Upper lobe of right lung (tissue), 1 donor: ENCODE data around the gene PSD4. TPM values are rescaled to one million over a fixed set of nuclear protein-coding genes. Genes with fewer than 3 reads are reported as not detected.

Experiments
- ATAC-seq: fragments of 200-7000 bp; cut with Tn5 transposase; one replicate; pipeline ENCODE4 v1.9.1; 2020; ENCODE audit warnings: mild to moderate bottlenecking, moderate library complexity
- DNase-seq: peaks from one replicate; pipeline ENCODE4 v3.0.0-alpha.2; 2020
- H3K27ac ChIP-seq: fragments of 200-600 bp; one replicate; pipeline ENCODE4 v1.8.0; 2022
- H3K27me3 ChIP-seq: fragments of 200-600 bp; one replicate; pipeline ENCODE4 v1.8.0; 2022; ENCODE audit warnings: mild to moderate bottlenecking
- H3K36me3 ChIP-seq: fragments of 200-600 bp; one replicate; pipeline ENCODE4 v1.8.0; 2022
- H3K4me1 ChIP-seq: fragments of 200-600 bp; one replicate; pipeline ENCODE4 v1.8.0; 2022
- H3K4me3 ChIP-seq: fragments of 200-600 bp; one replicate; pipeline ENCODE4 v1.8.0; 2022; ENCODE audit warnings: mild to moderate bottlenecking
- H3K9me3 ChIP-seq: fragments of 200-600 bp; one replicate; pipeline ENCODE4 v1.8.0; 2022
- CTCF ChIP-seq: fragments of 200-600 bp; IDR thresholded peaks from one replicate; pipeline ENCODE4 v1.8.0; 2022; ENCODE audit warnings: antibody characterized with exemption
- intact Hi-C: fragments of 100-400 bp; cut with DNase I; formaldehyde crosslinking; loops from one replicate; pipeline ENCODE4 v1.11.0; 2022
- total RNA-seq: library from RNA; stranded (reverse); fragmentation: NEBNext Ultra II Directional; extraction: Animal tissue kit (Norgen Biotek cat#: 25700); gene quantifications from one replicate; pipeline ENCODE4 v1.2.1, GENCODE V29; 2021
- donor health status: DM: no; HTN: yes; CAD: no; lungs with severe emphysema.

The PSD4 gene
- total RNA-seq, 1 donor from 2014 or later = 37.8 TPM

- intact Hi-C loops = loop anchor here (5.0 kb wide), 1 partner anchor 41 kb away; no protein-coding TSS in a partner anchor
- DNase-seq = peak; percentile 47
- TF ChIP-seq CTCF = no peak
- peaks cover 5% of the 10 kb centered on the region for H3K4me1 ChIP-seq
- no peaks in the 10 kb centered on the region for H3K27me3 ChIP-seq
- ATAC-seq = no peak
- H3K9me3 ChIP-seq = no peaks in the 10 kb centered on the region
- H3K27ac ChIP-seq = no peak overlapping the region
- no peak overlapping the region for H3K4me3 ChIP-seq
- H3K36me3 ChIP-seq = peaks cover 16% of the 10 kb centered on the region
Measured at GRCh38 chr2:113201496-113202304, 27.9 kb downstream of the PSD4 start.

GRCh38 chr2:113202305-113203216 is 28.8 kb downstream of the PSD4 start:
- H3K4me1 ChIP-seq = peaks cover 5% of the 10 kb centered on the region
- DNase-seq (peak; percentile 63), ATAC-seq (no peak)
- TF ChIP-seq CTCF = no peak
- no peaks in the 10 kb centered on the region for H3K9me3 ChIP-seq
- H3K27ac ChIP-seq = no peak overlapping the region
- H3K27me3 ChIP-seq = no peaks in the 10 kb centered on the region
- H3K36me3 ChIP-seq = peaks cover 16% of the 10 kb centered on the region
- H3K4me3 ChIP-seq = no peak overlapping the region
- intact Hi-C loops = loop anchor here (5.0 kb wide), 1 partner anchor 40 kb away; no protein-coding TSS in a partner anchor

- Histone ChIP-seq H3K9me3 (no peaks in the 10 kb centered on the region), H3K4me3 (no peak overlapping the region), H3K27me3 (no peaks in the 10 kb centered on the region), H3K4me1 (peaks cover 5% of the 10 kb centered on the region), H3K36me3 (peaks cover 16% of the 10 kb centered on the region), H3K27ac (no peak overlapping the region)
- intact Hi-C loops = loop anchor here (5.0 kb wide), 1 partner anchor 39 kb away; no protein-coding TSS in a partner anchor
- DNase-seq = no peak
- ATAC-seq = no peak
- TF ChIP-seq CTCF = no peak
Measured at GRCh38 chr2:113203217-113203530, 29.4 kb downstream of the PSD4 start.

- Histone ChIP-seq H3K4me1 (peaks cover 5% of the 10 kb centered on the region), H3K4me3 (no peak overlapping the region), H3K36me3 (peaks cover 16% of the 10 kb centered on the region), H3K9me3 (no peaks in the 10 kb centered on the region), H3K27me3 (no peaks in the 10 kb centered on the region), H3K27ac (no peak overlapping the region)
- TF ChIP-seq CTCF = peak; percentile 84
- intact Hi-C loops = loop anchor here (5.0 kb wide), 1 partner anchor 38 kb away; no protein-coding TSS in a partner anchor
- peak; percentile 79 for ATAC-seq
- DNase-seq = peak; percentile 78
Measured at GRCh38 chr2:113203901-113204519, 30.2 kb downstream of the PSD4 start.

GRCh38 chr2:113206251-113206650 is 32.5 kb downstream of the PSD4 start:
- DNase-seq = no peak

More at GRCh38 chr2:113206251-113206650, 32.5 kb downstream of the PSD4 start:
- Histone ChIP-seq H3K36me3 (peaks cover 5% of the 10 kb centered on the region), H3K9me3 (no peaks in the 10 kb centered on the region), H3K27ac (no peak overlapping the region), H3K4me1 (peaks cover 6% of the 10 kb centered on the region), H3K4me3 (no peak overlapping the region), H3K27me3 (no peaks in the 10 kb centered on the region)
- TF ChIP-seq CTCF = no peak
- no peak for ATAC-seq
- intact Hi-C loops = no loop called here
